K562 treated with DMSO at 1 percent for 24 hours (cell line): Measurements from ENCODE around the gene ANKRD33. TPM values are rescaled to one million over a fixed set of nuclear protein-coding genes. Genes with fewer than 3 reads are reported as not detected.

Experiments
- total RNA-seq: library from RNA; unstranded; fragments of 300-600 nt; gene quantifications from 2 replicates; pipeline ENCODE4 v1.2.3, GENCODE V29; 2022; ENCODE audit warnings: low read depth; ENCODE audit not compliant: insufficient read depth

The ANKRD33 gene
- 2.6 and 4.2 TPM in 2 replicates for total RNA-seq

GRCh38 chr12:51887476-51888315, at the start of gene ANKRD33:
TSS of gene ANKRD33 (plus strand) at chr12:51888103. CDS start at chr12:51888187, 84 bp downstream.

GRCh38 chr12:51848326-51848727, 39.6 kb upstream of the ANKRD33 start, which contains the start of gene FIGNL2:
TSS of gene FIGNL2 (minus strand) at chr12:51848718. CDS start at chr12:51822413, 26,305 bp downstream.

GRCh38 chr12:51907083-51907855, 19.4 kb downstream of the ANKRD33 start, which contains the start of gene ACVRL1:
TSS of gene ACVRL1 (plus strand) at chr12:51907504. CDS start at chr12:51912475, 4,971 bp downstream.

Other genes with a start within 250 kb of the ANKRD33 start
- 0.06 TPM in 1 of 2 replicates, not detected in the other for gene FIGNL2, start 39.4 kb upstream of the ANKRD33 start, total RNA-seq
- gene ACVRL1, start 19.4 kb downstream of the ANKRD33 start, total RNA-seq = 13.1 and 14.7 TPM in 2 replicates
- gene ACVR1B, start 63.6 kb downstream of the ANKRD33 start, total RNA-seq = 11.8 and 14.4 TPM in 2 replicates
- gene TAMALIN, start 118.8 kb downstream of the ANKRD33 start, total RNA-seq = 12.3 and 13.6 TPM in 2 replicates
- 3.6 and 3.8 TPM in 2 replicates for gene NR4A1, start 163.3 kb downstream of the ANKRD33 start, total RNA-seq
- gene ATG101, start 181.9 kb downstream of the ANKRD33 start, total RNA-seq = 65.8 and 66.0 TPM in 2 replicates
- not detected in 2 replicates for gene SMIM41, start 191.6 kb downstream of the ANKRD33 start, total RNA-seq